ENCODE data around the gene SPON1.

The SPON1 gene

DNA sequence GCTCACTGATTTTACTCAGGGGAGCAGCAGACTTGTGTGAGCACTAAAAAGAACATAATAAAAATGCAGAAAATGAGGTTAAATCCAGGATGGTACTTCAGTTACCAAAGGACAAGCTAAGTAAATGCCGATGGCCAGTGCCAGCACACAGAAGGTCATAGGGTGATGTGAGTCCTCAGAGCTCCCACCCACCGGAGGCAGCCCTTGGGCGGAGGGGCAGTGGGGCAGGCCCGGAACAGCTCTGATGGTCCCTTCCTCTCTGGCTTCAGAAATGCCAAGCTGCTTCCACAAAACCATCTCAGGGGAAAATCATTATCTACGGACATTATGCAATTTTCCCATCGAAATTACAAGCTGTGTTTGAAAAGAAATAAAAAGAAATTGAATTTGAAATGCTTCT, 271.9 kb downstream of the SPON1 start:
- Histone ChIP-seq H3K27ac (ENCODE audit: low read length) (no peak overlapping the region), H3K4me2 (ENCODE audit: insufficient read depth, low read length) (no peak overlapping the region), H3K9ac (ENCODE audit: low read depth, low read length) (no peak overlapping the region), H3K36me3 (ENCODE audit: insufficient read depth, low read length) (no peaks in the 10 kb centered on the region), H4K20me1 (ENCODE audit: insufficient read depth, low read length) (no peaks in the 10 kb centered on the region; the same call in 1 of the 2 replicates), H3K79me2 (ENCODE audit: insufficient read depth, low read length) (no peaks in the 10 kb centered on the region), H2AFZ (ENCODE audit: low read depth, low read length) (no peak overlapping the region), H3K27me3 (ENCODE audit: insufficient read depth, low read length, poor library complexity) (peaks cover 29% of the 10 kb centered on the region), H3K4me1 (ENCODE audit: insufficient read depth, low read length) (no peaks in the 10 kb centered on the region), H3K9me3 (ENCODE audit: insufficient read depth, low read length, severe bottlenecking) (no peaks in the 10 kb centered on the region), H3K4me3 (ENCODE audit: low read depth in 1 of 2, low read length in 2 of 2) (no peak overlapping the region)
- TF ChIP-seq, protein P1, sequence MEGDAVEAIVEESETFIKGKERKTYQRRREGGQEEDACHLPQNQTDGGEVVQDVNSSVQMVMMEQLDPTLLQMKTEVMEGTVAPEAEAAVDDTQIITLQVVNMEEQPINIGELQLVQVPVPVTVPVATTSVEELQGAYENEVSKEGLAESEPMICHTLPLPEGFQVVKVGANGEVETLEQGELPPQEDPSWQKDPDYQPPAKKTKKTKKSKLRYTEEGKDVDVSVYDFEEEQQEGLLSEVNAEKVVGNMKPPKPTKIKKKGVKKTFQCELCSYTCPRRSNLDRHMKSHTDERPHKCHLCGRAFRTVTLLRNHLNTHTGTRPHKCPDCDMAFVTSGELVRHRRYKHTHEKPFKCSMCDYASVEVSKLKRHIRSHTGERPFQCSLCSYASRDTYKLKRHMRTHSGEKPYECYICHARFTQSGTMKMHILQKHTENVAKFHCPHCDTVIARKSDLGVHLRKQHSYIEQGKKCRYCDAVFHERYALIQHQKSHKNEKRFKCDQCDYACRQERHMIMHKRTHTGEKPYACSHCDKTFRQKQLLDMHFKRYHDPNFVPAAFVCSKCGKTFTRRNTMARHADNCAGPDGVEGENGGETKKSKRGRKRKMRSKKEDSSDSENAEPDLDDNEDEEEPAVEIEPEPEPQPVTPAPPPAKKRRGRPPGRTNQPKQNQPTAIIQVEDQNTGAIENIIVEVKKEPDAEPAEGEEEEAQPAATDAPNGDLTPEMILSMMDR (IDR thresholded peaks at IDR 0.05; ENCODE audit: borderline replicate concordance, extremely low read depth, low read length, poor library complexity, severe bottlenecking): no peak
- no peak for TF ChIP-seq EZH2 (IDR thresholded peaks at IDR 0.05; ENCODE audit: borderline replicate concordance, low read depth, low read length, severe bottlenecking)
- DNase-seq (no peak), ATAC-seq (ENCODE audit: insufficient read depth, low read depth) (no peak)

DNA sequence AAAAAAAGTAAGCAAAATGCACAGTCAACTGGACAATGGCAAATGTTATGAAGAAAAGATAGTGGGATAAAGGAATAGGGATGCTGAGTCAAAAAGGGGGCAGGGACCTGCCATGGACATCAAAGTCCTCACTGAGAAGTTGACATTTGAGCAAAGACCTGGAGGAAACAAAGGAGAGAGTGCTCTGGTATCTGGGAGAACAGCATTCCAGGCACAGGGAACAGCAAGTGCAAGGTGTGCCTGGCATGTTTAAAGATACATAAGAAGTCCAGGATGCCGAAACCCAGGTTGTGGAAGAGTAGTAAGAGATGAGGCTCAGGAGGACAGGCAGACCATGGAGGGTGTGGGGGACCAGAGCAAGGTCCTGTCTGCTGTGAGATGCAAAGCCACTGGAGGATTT, 273.2 kb downstream of the SPON1 start:
- H3K27me3 ChIP-seq (ENCODE audit: insufficient read depth, low read length, poor library complexity): peaks cover 29% of the 10 kb centered on the region
- no peak for DNase-seq
- no peaks in the 10 kb centered on the region; the same call in 1 of the 2 replicates for H4K20me1 ChIP-seq (ENCODE audit: insufficient read depth, low read length)
- no peak overlapping the region for H3K4me3 ChIP-seq (ENCODE audit: low read depth in 1 of 2, low read length in 2 of 2)
- no peak overlapping the region for H3K4me2 ChIP-seq (ENCODE audit: insufficient read depth, low read length)
- H3K36me3 ChIP-seq (ENCODE audit: insufficient read depth, low read length): no peaks in the 10 kb centered on the region
- no peak for TF ChIP-seq EZH2 (IDR thresholded peaks at IDR 0.05; ENCODE audit: borderline replicate concordance, low read depth, low read length, severe bottlenecking)
- TF ChIP-seq, protein P1 (IDR thresholded peaks at IDR 0.05; ENCODE audit: borderline replicate concordance, extremely low read depth, low read length, poor library complexity, severe bottlenecking): no peak
- 0 out of 2 replicates have a peak overlapping the region, but pooled peaks have one; percentile 21 for H2AFZ ChIP-seq (ENCODE audit: low read depth, low read length)
- no peaks in the 10 kb centered on the region for H3K4me1 ChIP-seq (ENCODE audit: insufficient read depth, low read length)
- H3K79me2 ChIP-seq (ENCODE audit: insufficient read depth, low read length): no peaks in the 10 kb centered on the region
- no peak overlapping the region for H3K27ac ChIP-seq (ENCODE audit: low read length)
- no peaks in the 10 kb centered on the region for H3K9me3 ChIP-seq (ENCODE audit: insufficient read depth, low read length, severe bottlenecking)
- no peak for ATAC-seq (ENCODE audit: insufficient read depth, low read depth)
- H3K9ac ChIP-seq (ENCODE audit: low read depth, low read length): no peak overlapping the region

DNA sequence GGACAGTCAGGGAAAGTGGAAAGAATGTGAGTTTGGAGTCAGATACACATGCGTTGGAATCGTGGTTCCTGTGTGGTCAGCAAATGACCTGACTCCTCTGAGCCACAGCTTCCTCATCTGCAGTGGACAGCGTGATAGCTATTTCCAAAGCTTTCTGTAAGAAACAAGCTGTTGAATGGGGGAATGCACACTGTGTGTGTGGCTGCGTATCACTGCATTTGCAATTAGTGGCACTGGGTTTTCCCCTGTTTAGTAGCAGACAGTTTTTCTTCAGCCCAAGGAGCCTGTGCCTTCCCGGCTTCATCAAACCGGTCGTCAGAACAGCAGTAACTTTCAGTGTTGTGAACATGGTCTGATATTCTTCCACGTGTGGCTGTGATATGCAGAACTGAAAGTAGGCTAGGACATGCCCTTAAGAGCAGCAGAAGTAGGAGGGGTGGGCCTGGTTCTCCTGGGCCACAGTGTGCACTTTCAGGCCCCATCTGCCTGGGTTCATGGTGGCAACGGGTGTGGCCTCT, 275.0 kb downstream of the SPON1 start:
- Histone ChIP-seq H3K36me3 (ENCODE audit: insufficient read depth, low read length) (no peaks in the 10 kb centered on the region), H4K20me1 (ENCODE audit: insufficient read depth, low read length) (no peaks in the 10 kb centered on the region; the same call in 1 of the 2 replicates), H3K4me2 (ENCODE audit: insufficient read depth, low read length) (no peak overlapping the region), H2AFZ (ENCODE audit: low read depth, low read length) (no peak overlapping the region), H3K27ac (ENCODE audit: low read length) (no peak overlapping the region), H3K9ac (ENCODE audit: low read depth, low read length) (no peak overlapping the region), H3K4me1 (ENCODE audit: insufficient read depth, low read length) (no peaks in the 10 kb centered on the region), H3K4me3 (ENCODE audit: low read depth in 1 of 2, low read length in 2 of 2) (no peak overlapping the region), H3K9me3 (ENCODE audit: insufficient read depth, low read length, severe bottlenecking) (no peaks in the 10 kb centered on the region), H3K79me2 (ENCODE audit: insufficient read depth, low read length) (no peaks in the 10 kb centered on the region), H3K27me3 (ENCODE audit: insufficient read depth, low read length, poor library complexity) (peaks cover 35% of the 10 kb centered on the region)
- ATAC-seq (ENCODE audit: insufficient read depth, low read depth) (no peak), DNase-seq (no peak)
- TF ChIP-seq, protein P1 (IDR thresholded peaks at IDR 0.05; ENCODE audit: borderline replicate concordance, extremely low read depth, low read length, poor library complexity, severe bottlenecking): no peak
- TF ChIP-seq EZH2 (IDR thresholded peaks at IDR 0.05; ENCODE audit: borderline replicate concordance, low read depth, low read length, severe bottlenecking): no peak
